H1 (cell line): ENCODE data around the gene ACYP1. TPM values are rescaled to one million over a fixed set of nuclear protein-coding genes. Genes with fewer than 3 reads are reported as not detected.

Experiments used
- CTCF ChIA-PET: fragments of 300-600 bp; sonication (Branson Sonifier 250); formaldehyde crosslinking; loops from one replicate; lab custom pipeline; 2021; ENCODE audit not compliant: partially characterized antibody; lab: Charles Lee
- POLR2A ChIA-PET: fragments of 300-600 bp; sonication (Branson Sonifier 250); formaldehyde crosslinking; loops from one replicate; lab custom pipeline; 2021; ENCODE audit warnings: inconsistent platforms; ENCODE audit not compliant: partially characterized antibody; lab: Charles Lee
- DNase-seq, 2 experiments: peaks; one replicate each; pipeline versions ENCODE4 v3.0.0 to v3.0.0-alpha.2; 2010 to 2022; ENCODE audit warnings: low spot score in 2 of 2, low read depth in 1 of 2, mixed read lengths in 1 of 2
- FAIRE-seq: peaks from 2 replicates; lab custom pipeline; 2011; peaks lifted over from hg19 to GRCh38; lab: Jason Lieb, UNC
- H2AFZ ChIP-seq: 2 replicates; pipeline ENCODE4 v1.8.1; 2012; ENCODE audit warnings: low read length, inconsistent platforms
- H2AK5ac ChIP-seq: 2 replicates; pipeline ENCODE4 v1.6.1; 2013; ENCODE audit warnings: low read depth, low read length
- H2BK120ac ChIP-seq: replicated peaks from 2 replicates; pipeline ENCODE3; 2013; ENCODE audit warnings: low read depth, low read length, inconsistent platforms
- H2BK12ac ChIP-seq: 2 replicates; pipeline ENCODE4 v1.6.1; 2013; ENCODE audit warnings: low read depth, low read length
- H2BK15ac ChIP-seq: 2 replicates; pipeline ENCODE4 v1.6.1; 2013; ENCODE audit warnings: low read length
- H2BK20ac ChIP-seq: 2 replicates; pipeline ENCODE4 v1.6.1; 2013; ENCODE audit warnings: low read length
- H2BK5ac ChIP-seq: 2 replicates; pipeline ENCODE4 v1.6.1; 2013; ENCODE audit warnings: low read depth, low read length
- H3K14ac ChIP-seq: 2 replicates; pipeline ENCODE4 v1.6.1; 2013; ENCODE audit warnings: inconsistent platforms; ENCODE audit not compliant: insufficient read length
- H3K18ac ChIP-seq: 2 replicates; pipeline ENCODE4 v1.6.1; 2013; ENCODE audit warnings: low read length; ENCODE audit errors: extremely low read depth
- H3K23ac ChIP-seq: 2 replicates; pipeline ENCODE4 v1.6.1; 2013; ENCODE audit warnings: inconsistent platforms; ENCODE audit not compliant: insufficient read length
- H3K23me2 ChIP-seq: 2 replicates; pipeline ENCODE4 v1.6.1; 2013; ENCODE audit warnings: low read depth, low read length
- H3K27ac ChIP-seq: 2 replicates; pipeline ENCODE4 v1.6.1; 2011; ENCODE audit warnings: low read depth, low read length, inconsistent platforms
- H3K27me3 ChIP-seq, 4 experiments: replicated peaks in 1 of 4; 1 replicate in 1 of 4; 2 replicates in 3 of 4; pipeline versions ENCODE4 v1.6.1 to v1.8.1; 2011 to 2013; ENCODE audit warnings: low read length in 3 of 4, mild to moderate bottlenecking in 3 of 4, inconsistent platforms in 2 of 4, mixed read lengths in 2 of 4, moderate library complexity in 1 of 4; ENCODE audit not compliant: control insufficient read depth in 3 of 4, insufficient read depth in 3 of 4; ENCODE audit errors: extremely low read depth in 1 of 4
- H3K36me3 ChIP-seq, 4 experiments: 2 replicates each; pipeline versions ENCODE4 v1.6.1 to v1.8.1; 2011 to 2013; ENCODE audit warnings: mild to moderate bottlenecking in 4 of 4, low read length in 3 of 4, moderate library complexity in 2 of 4, control low read depth in 1 of 4, inconsistent platforms in 1 of 4; ENCODE audit not compliant: insufficient read depth in 4 of 4, control insufficient read depth in 2 of 4
- H3K4ac ChIP-seq: replicated peaks from 2 replicates; pipeline ENCODE3; 2013; ENCODE audit warnings: low read length, low read depth, mixed read lengths, inconsistent platforms; ENCODE audit not compliant: insufficient read length
- H3K4me1 ChIP-seq, 4 experiments: replicated peaks in 1 of 4; 1 replicate in 1 of 4; 2 replicates in 3 of 4; pipeline versions ENCODE4 v1.6.1 to v1.8.1; 2011 to 2013; ENCODE audit warnings: low read length in 3 of 4, inconsistent platforms in 2 of 4, mixed read lengths in 1 of 4; ENCODE audit not compliant: insufficient read depth in 4 of 4, control insufficient read depth in 3 of 4
- H3K4me2 ChIP-seq, 2 experiments: 2 replicates each; pipeline versions ENCODE4 v1.6.1 to v1.8.1; 2011 to 2013; ENCODE audit warnings: low read depth in 2 of 2, low read length in 2 of 2, control low read depth in 1 of 2, inconsistent platforms in 1 of 2, mild to moderate bottlenecking in 1 of 2; ENCODE audit not compliant: insufficient read depth in 1 of 2
- H3K4me3 ChIP-seq, 4 experiments: fragments of 200-600, 300-600 bp in 1 of 4; sonication (generic), shearing (Covaris generic), sonication (Bioruptor Twin) in 1 of 4; 2 replicates each; pipeline versions ENCODE4 v1.5.1 to v1.8.1; 2011 to 2016; ENCODE audit warnings: low read length in 4 of 4, low read depth in 3 of 4, control low read depth in 2 of 4, inconsistent platforms in 2 of 4, mild to moderate bottlenecking in 2 of 4, mixed read lengths in 1 of 4, moderate library complexity in 1 of 4; ENCODE audit not compliant: insufficient read depth in 2 of 4; ENCODE audit errors: extremely low read depth in 1 of 4
- H3K56ac ChIP-seq: replicated peaks from 2 replicates; pipeline ENCODE3; 2013; ENCODE audit warnings: low read depth, mild to moderate bottlenecking, mixed read lengths, low read length, inconsistent platforms; ENCODE audit not compliant: insufficient read length
- H3K79me1 ChIP-seq: 2 replicates; pipeline ENCODE4 v1.6.1; 2013; ENCODE audit warnings: low read depth, low read length, control low read depth
- H3K79me2 ChIP-seq, 2 experiments: 2 replicates each; pipeline versions ENCODE4 v1.6.1 to v1.8.1; 2012 to 2013; ENCODE audit warnings: low read length in 2 of 2, mild to moderate bottlenecking in 2 of 2, inconsistent platforms in 1 of 2; ENCODE audit not compliant: insufficient read depth in 2 of 2, control insufficient read depth in 1 of 2
- H3K9ac ChIP-seq, 4 experiments: replicated peaks in 1 of 4; 1 replicate in 1 of 4; 2 replicates in 3 of 4; pipeline versions ENCODE4 v1.6.1 to v1.8.1; 2011 to 2013; ENCODE audit warnings: low read depth in 3 of 4, low read length in 3 of 4, control low read depth in 2 of 4, mild to moderate bottlenecking in 2 of 4, moderate library complexity in 2 of 4, inconsistent platforms in 1 of 4; ENCODE audit errors: extremely low read depth in 1 of 4
- H3K9me3 ChIP-seq, 2 experiments: 2 replicates each; pipeline versions ENCODE4 v1.6.1 to v1.8.1; 2012 to 2013; ENCODE audit warnings: mild to moderate bottlenecking in 2 of 2, moderate library complexity in 2 of 2, control low read depth in 1 of 2, inconsistent platforms in 1 of 2, low read depth in 1 of 2, low read length in 1 of 2, mixed read lengths in 1 of 2; ENCODE audit not compliant: insufficient read depth in 2 of 2
- H4K20me1 ChIP-seq, 2 experiments: replicated peaks in 1 of 2; 2 replicates each; pipeline versions ENCODE3 to v1.8.1; 2011 to 2013; ENCODE audit warnings: inconsistent platforms in 2 of 2, low read length in 2 of 2, mild to moderate bottlenecking in 1 of 2; ENCODE audit not compliant: insufficient read depth in 2 of 2, control insufficient read depth in 1 of 2
- H4K5ac ChIP-seq: 2 replicates; pipeline ENCODE4 v1.6.1; 2013; ENCODE audit warnings: low read length, low read depth, mixed read lengths, inconsistent platforms; ENCODE audit not compliant: insufficient read length
- H4K8ac ChIP-seq: 2 replicates; pipeline ENCODE4 v1.8.0; 2013; ENCODE audit warnings: mild to moderate bottlenecking, moderate library complexity, low read length, inconsistent platforms; ENCODE audit not compliant: insufficient read depth; ENCODE audit errors: extremely low read depth
- H4K91ac ChIP-seq: replicated peaks from 2 replicates; pipeline ENCODE3; 2013; ENCODE audit warnings: low read length, mixed read lengths, inconsistent platforms; ENCODE audit not compliant: insufficient read length
- CHD1 ChIP-seq: IDR thresholded peaks from 2 replicates; pipeline ENCODE4 v1.6.1; 2012; ENCODE audit warnings: low read depth, low read length, improper control_type of control experiment
- NANOG ChIP-seq: IDR thresholded peaks from 2 replicates; pipeline ENCODE4 v1.6.1; 2011; ENCODE audit warnings: low read length, low read depth, mild to moderate bottlenecking, inconsistent platforms; ENCODE audit not compliant: insufficient read depth, poor library complexity, severe bottlenecking
- RAD21 ChIP-seq, 2 experiments: IDR thresholded peaks in 1 of 2; conservative IDR thresholded peaks in 1 of 2; 2 replicates each; pipeline ENCODE4 v1.6.1; 2011; ENCODE audit warnings: low read depth in 2 of 2, low read length in 2 of 2, improper control_type of control experiment in 1 of 2, inconsistent platforms in 1 of 2, mild to moderate bottlenecking in 1 of 2, moderate library complexity in 1 of 2
- WGBS, 2 experiments: shearing (Covaris generic) in 1 of 2; methylation state at CpG; one replicate each; pipeline versions ENCODE4 v1.1.6 to v1.1.7; 2013 to 2015; ENCODE audit warnings: low lambda C conversion rate in 2 of 2, mixed read lengths in 2 of 2, inconsistent platforms in 1 of 2, low coverage in 1 of 2, missing lambda C conversion rate in 1 of 2; ENCODE audit not compliant: insufficient replicate concordance in 2 of 2, insufficient coverage in 1 of 2, insufficient read length in 1 of 2; ENCODE audit errors: extremely low coverage in 1 of 2, missing lambda C conversion rate in 1 of 2; 5-methylcytosine and 5-hydroxymethylcytosine counted together
- polyA plus RNA-seq, 7 experiments: library from polyadenylated mRNA; depleted of rRNA in 3 of 7; stranded (reverse) in 5 of 7; unstranded in 2 of 7; fragments of >200 nt in 5 of 7; fragments of 200-250 nt in 2 of 7; gene quantifications; 1 replicate in 5 of 7; 2 replicates in 1 of 7; 4 replicates in 1 of 7; pipeline versions ENCODE4 v1.2.1 to v1.2.3, GENCODE V29; 2011 to 2013; ENCODE audit warnings: missing spikeins in 2 of 7, mixed read lengths in 2 of 7
- total RNA-seq: library from RNA; stranded (reverse); fragmentation: NEBNext Ultra II Directional; extraction: Animal tissue kit (Norgen Biotek cat#: 25700); gene quantifications from 2 replicates; pipeline ENCODE4 v1.2.1, GENCODE V29; 2021
- TF ChIP-seq, protein P1 (sequence below), 3 experiments: IDR thresholded peaks; 1 replicate in 2 of 3; 2 replicates in 1 of 3; pipeline versions ENCODE4 v1.5.1 to v1.6.1; 2011; ENCODE audit warnings: low read length in 3 of 3, mild to moderate bottlenecking in 3 of 3, inconsistent platforms in 2 of 3, low read depth in 1 of 3, moderate library complexity in 1 of 3; ENCODE audit not compliant: insufficient read depth in 1 of 3; ENCODE audit errors: control extremely low read depth in 1 of 3

The ACYP1 gene
- total and polyA plus RNA-seq, 2 of the 8 experiments (the other 6 are each of a cell fraction or from before 2014, with no cell fraction given) = 22.3 to 24.8 TPM

DNA sequence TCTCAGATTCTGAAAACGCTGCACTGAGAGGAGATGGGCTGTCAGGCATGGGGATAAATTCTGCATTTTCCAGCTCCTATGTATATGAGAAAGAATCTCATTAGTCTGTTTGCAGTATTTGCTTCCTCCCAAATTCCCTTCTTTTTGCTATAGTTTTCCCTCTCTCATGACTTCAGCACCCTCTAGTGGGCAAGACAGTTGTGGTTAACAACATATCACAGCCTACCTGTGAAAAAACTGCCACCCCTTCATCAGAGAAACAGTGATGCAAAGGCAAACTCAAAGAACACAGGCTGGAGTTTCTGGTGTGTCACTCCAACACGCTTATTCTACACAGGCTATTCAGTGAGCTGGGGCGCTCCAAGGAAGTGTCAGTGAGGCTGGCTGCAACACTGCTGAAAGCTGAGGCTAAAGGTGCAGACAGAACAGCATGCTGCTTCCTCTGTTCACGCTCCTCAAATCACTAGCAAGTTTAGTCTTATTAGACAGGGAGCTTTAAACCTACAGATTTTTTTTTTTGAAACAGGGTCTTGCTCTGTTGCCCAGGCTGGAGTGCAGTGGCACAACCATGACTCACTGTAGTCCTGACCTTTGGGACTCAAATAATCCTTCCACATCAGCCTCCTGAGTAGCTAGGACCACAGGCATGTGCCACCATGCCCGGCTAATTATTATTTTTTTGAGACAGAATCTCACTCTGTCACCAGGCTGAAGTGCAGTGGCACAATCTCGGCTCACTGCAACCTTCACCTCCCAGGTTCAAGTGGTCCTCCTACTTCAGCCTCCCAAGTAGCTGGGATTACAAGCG is 24.9 kb upstream of the ACYP1 start:
- Histone ChIP-seq H4K5ac (no peak overlapping the region), H2BK5ac (no peak overlapping the region), H3K9ac (no peak overlapping the region), H3K79me1 (no peaks in the 10 kb centered on the region), H2BK20ac (no peak overlapping the region), H2BK12ac (no peak overlapping the region), H3K4me1 (no peaks in the 10 kb centered on the region; a peak in 2 of 7 replicates), H3K4me3 (no peak overlapping the region), H2AFZ (no peak overlapping the region), H2AK5ac (no peak overlapping the region), H3K56ac (no peak overlapping the region), H3K4me2 (no peak overlapping the region), H3K9me3 (no peaks in the 10 kb centered on the region), H2BK15ac (no peak overlapping the region), H3K79me2 (no peaks in the 10 kb centered on the region), H3K18ac (no peak overlapping the region), H3K27ac (no peak overlapping the region), H3K14ac (no peak overlapping the region), H2BK120ac (no peak overlapping the region), H4K8ac (no peak overlapping the region), H4K20me1 (no peaks in the 10 kb centered on the region), H3K23me2 (no peaks in the 10 kb centered on the region), H4K91ac (no peak overlapping the region), H3K36me3 (peaks cover 11 to 46% (median 29%) of the 10 kb centered on the region in 4 experiments), H3K23ac (no peak overlapping the region), H3K27me3 (no peaks in the 10 kb centered on the region), H3K4ac (no peak overlapping the region)
- TF ChIP-seq RAD21 (IDR thresholded peaks at IDR 0.05 in 1 of 2, conservative IDR thresholded peaks at IDR 0.05 in 1 of 2; ENCODE audit: low read depth in 2 of 2, low read length in 2 of 2) (peak; percentile 90 to 91), CHD1 (no peak), NANOG (no peak)
- TF ChIP-seq, protein P1, sequence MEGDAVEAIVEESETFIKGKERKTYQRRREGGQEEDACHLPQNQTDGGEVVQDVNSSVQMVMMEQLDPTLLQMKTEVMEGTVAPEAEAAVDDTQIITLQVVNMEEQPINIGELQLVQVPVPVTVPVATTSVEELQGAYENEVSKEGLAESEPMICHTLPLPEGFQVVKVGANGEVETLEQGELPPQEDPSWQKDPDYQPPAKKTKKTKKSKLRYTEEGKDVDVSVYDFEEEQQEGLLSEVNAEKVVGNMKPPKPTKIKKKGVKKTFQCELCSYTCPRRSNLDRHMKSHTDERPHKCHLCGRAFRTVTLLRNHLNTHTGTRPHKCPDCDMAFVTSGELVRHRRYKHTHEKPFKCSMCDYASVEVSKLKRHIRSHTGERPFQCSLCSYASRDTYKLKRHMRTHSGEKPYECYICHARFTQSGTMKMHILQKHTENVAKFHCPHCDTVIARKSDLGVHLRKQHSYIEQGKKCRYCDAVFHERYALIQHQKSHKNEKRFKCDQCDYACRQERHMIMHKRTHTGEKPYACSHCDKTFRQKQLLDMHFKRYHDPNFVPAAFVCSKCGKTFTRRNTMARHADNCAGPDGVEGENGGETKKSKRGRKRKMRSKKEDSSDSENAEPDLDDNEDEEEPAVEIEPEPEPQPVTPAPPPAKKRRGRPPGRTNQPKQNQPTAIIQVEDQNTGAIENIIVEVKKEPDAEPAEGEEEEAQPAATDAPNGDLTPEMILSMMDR (IDR thresholded peaks at IDR 0.05; ENCODE audit: control extremely low read depth in 1 of 3, insufficient read depth in 1 of 3, low read depth in 1 of 3, low read length in 3 of 3) = peak in 2 of 3 experiments; percentile 77 to 86; a peak in 3 of 4 replicates
- WGBS, 2 experiments = 70% methylated on average over 7 of the region's 7 CpGs; no CpG with 5 or more reads in 1 of the 2 experiments
- ChIA-PET CTCF (interaction anchor here (0.6 to 10.6 kb wide), 73 partner anchors 8 to 480 kb away, joined by 3 to 98 read pairs (median 5); partner anchors contain the start of genes ACYP1, MLH3, PGF and PROX2), POLR2A (interaction anchor here (0.6 to 1.8 kb wide), 8 partner anchors 10 to 339 kb away, joined by 3 to 6 read pairs (median 4); partner anchors contain the start of genes JDP2 and ZC2HC1C)
- DNase-seq (peak in 1 of 2 experiments; percentile 67), FAIRE-seq (peak; percentile 80)
